ENCODE results near the gene ZNF729. TPM values are rescaled to one million over a fixed set of nuclear protein-coding genes. Genes with fewer than 3 reads are reported as not detected.

ZNF729 gene
- total RNA-seq (not detected in 2 replicates), polyA plus RNA-seq (not detected in 2 replicates)

- no peak within 1 kb of the TSS for H3K4me3 ChIP-seq
- no peak for DNase-seq (ENCODE audit: low read depth in 1 of 2, low spot score in 1 of 2)
- H3K4me1 ChIP-seq (ENCODE audit: low read depth): no peaks in the 10 kb centered on the region
- no peaks in the 10 kb centered on the region for H3K27me3 ChIP-seq
- no peaks in the 10 kb centered on the region for H3K36me3 ChIP-seq
- H3K9me3 ChIP-seq (ENCODE audit: low read depth): no peaks in the 10 kb centered on the region
- no peak for TF ChIP-seq CTCF (IDR thresholded peaks at IDR 0.05; ENCODE audit: low read depth, low read length)
- H3K27ac ChIP-seq: no peak within 1 kb of the TSS
Measured at GRCh38 chr19:22286151-22286810, at the start of gene ZNF729. TSS of gene ZNF729 (plus strand) at chr19:22286441. CDS start at chr19:22286526, 85 bp downstream.

GRCh38 chr19:22256856-22257255 lies 29.4 kb upstream of the ZNF729 start:
- H3K27me3 ChIP-seq: no peaks in the 10 kb centered on the region
- H3K4me3 ChIP-seq: no peak overlapping the region
- H3K36me3 ChIP-seq: no peaks in the 10 kb centered on the region
- no peak for TF ChIP-seq CTCF (IDR thresholded peaks at IDR 0.05; ENCODE audit: low read depth, low read length)
- no peak overlapping the region for H3K27ac ChIP-seq
- no peak for DNase-seq (ENCODE audit: low read depth in 1 of 2, low spot score in 1 of 2)
- peaks cover 3% of the 10 kb centered on the region for H3K9me3 ChIP-seq (ENCODE audit: low read depth)
- no peaks in the 10 kb centered on the region for H3K4me1 ChIP-seq (ENCODE audit: low read depth)

- H3K36me3 ChIP-seq: no peaks in the 10 kb centered on the region
- no peak for DNase-seq (ENCODE audit: low read depth in 1 of 2, low spot score in 1 of 2)
- H3K9me3 ChIP-seq (ENCODE audit: low read depth): peaks cover 3% of the 10 kb centered on the region
- H3K4me1 ChIP-seq (ENCODE audit: low read depth): no peaks in the 10 kb centered on the region
- H3K4me3 ChIP-seq: no peak overlapping the region
- H3K27ac ChIP-seq: no peak overlapping the region
- no peaks in the 10 kb centered on the region for H3K27me3 ChIP-seq
- TF ChIP-seq CTCF (IDR thresholded peaks at IDR 0.05; ENCODE audit: low read depth, low read length): no peak
Measured at GRCh38 chr19:22257381-22257780, 28.9 kb upstream of the ZNF729 start.

- no peaks in the 10 kb centered on the region for H3K4me1 ChIP-seq (ENCODE audit: low read depth)
- H3K27ac ChIP-seq: no peak overlapping the region
- H3K36me3 ChIP-seq: no peaks in the 10 kb centered on the region
- peaks cover 3% of the 10 kb centered on the region for H3K9me3 ChIP-seq (ENCODE audit: low read depth)
- no peak for TF ChIP-seq CTCF (IDR thresholded peaks at IDR 0.05; ENCODE audit: low read depth, low read length)
- no peak for DNase-seq (ENCODE audit: low read depth in 1 of 2, low spot score in 1 of 2)
- no peaks in the 10 kb centered on the region for H3K27me3 ChIP-seq
- H3K4me3 ChIP-seq: no peak overlapping the region
Measured at GRCh38 chr19:22257916-22258315, 28.3 kb upstream of the ZNF729 start.

- Histone ChIP-seq H3K36me3 (no peaks in the 10 kb centered on the region), H3K4me3 (no peak overlapping the region), H3K27ac (no peak overlapping the region), H3K9me3 (ENCODE audit: low read depth) (peaks cover 3% of the 10 kb centered on the region), H3K4me1 (ENCODE audit: low read depth) (no peaks in the 10 kb centered on the region), H3K27me3 (no peaks in the 10 kb centered on the region)
- no peak for TF ChIP-seq CTCF (IDR thresholded peaks at IDR 0.05; ENCODE audit: low read depth, low read length)
- DNase-seq (ENCODE audit: low read depth in 1 of 2, low spot score in 1 of 2): no peak
Measured at GRCh38 chr19:22260499-22260898, 25.7 kb upstream of the ZNF729 start.

All from cardiac muscle cell (in vitro differentiated cells and primary cell).